ENCODE measurements around the gene RAB30. TPM values are rescaled to one million over a fixed set of nuclear protein-coding genes. Genes with fewer than 3 reads are reported as not detected.
A peak's percentile ranks its signal among the peaks of the same experiment; 100 is the strongest.

Gene RAB30
- total RNA-seq, 4 donors from 2014 or later = 12.4 to 113 (median 48.4) TPM

GRCh38 chr11:83102834-83103233, 31.1 kb upstream of the RAB30 start:
- Histone ChIP-seq H3K36me3 (no peaks in the 10 kb centered on the region), H3K27ac (no peak overlapping the region), H3K4me3 (no peak overlapping the region), H3K9me3 (no peaks in the 10 kb centered on the region), H3K27me3 (no peaks in the 10 kb centered on the region), H3K4me1 (no peaks in the 10 kb centered on the region)
- DNase-seq = no peak
- no peak for TF ChIP-seq CTCF (IDR thresholded peaks at IDR 0.05)
- no peak for TF ChIP-seq POLR2A (IDR thresholded peaks at IDR 0.05)
- intact Hi-C loops (cut with DNase I; ENCODE audit: low total_unique reads) = no loop called here

GRCh38 chr11:83097429-83098075, 25.9 kb upstream of the RAB30 start:
- H3K4me1 ChIP-seq = no peaks in the 10 kb centered on the region
- DNase-seq = no peak
- TF ChIP-seq CTCF (IDR thresholded peaks at IDR 0.05) (no peak), POLR2A (IDR thresholded peaks at IDR 0.05) (no peak)
- no peak overlapping the region for H3K4me3 ChIP-seq
- H3K9me3 ChIP-seq = no peaks in the 10 kb centered on the region
- H3K36me3 ChIP-seq = no peaks in the 10 kb centered on the region
- no peak overlapping the region for H3K27ac ChIP-seq
- intact Hi-C loops (cut with DNase I; ENCODE audit: low total_unique reads) = no loop called here
- no peaks in the 10 kb centered on the region for H3K27me3 ChIP-seq

DNA sequence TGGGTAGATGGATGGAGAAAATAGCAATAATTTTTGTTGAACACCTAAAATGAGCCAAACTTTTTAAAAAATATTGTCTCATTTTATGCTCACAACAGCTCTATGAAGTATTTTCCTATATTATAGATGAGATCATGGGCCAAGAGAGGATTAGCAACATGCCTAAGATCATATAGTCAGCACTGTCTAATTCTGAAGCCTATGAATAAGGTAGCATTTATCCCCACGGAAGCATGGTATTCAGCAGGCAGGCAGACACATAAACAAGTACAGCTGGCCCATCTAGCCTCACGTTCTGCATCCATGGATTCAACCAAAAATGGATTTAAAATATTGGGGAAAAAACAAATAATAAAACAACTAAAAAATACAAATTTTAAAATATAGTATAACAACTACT, 21.9 kb upstream of the RAB30 start:
- intact Hi-C loops (cut with DNase I; ENCODE audit: low total_unique reads) = no loop called here
- DNase-seq = no peak

GRCh38 chr11:83092488-83093384, 21.0 kb upstream of the RAB30 start:
- Histone ChIP-seq H3K27me3 (no peaks in the 10 kb centered on the region), H3K4me3 (no peak overlapping the region), H3K36me3 (no peaks in the 10 kb centered on the region), H3K4me1 (no peaks in the 10 kb centered on the region), H3K9me3 (no peaks in the 10 kb centered on the region), H3K27ac (peak overlapping the region; percentile 7 to 37)
- intact Hi-C loops (cut with DNase I; ENCODE audit: low total_unique reads) = no loop called here
- TF ChIP-seq CTCF (IDR thresholded peaks at IDR 0.05) = no peak
- no peak for TF ChIP-seq POLR2A (IDR thresholded peaks at IDR 0.05)
- peak in 1 of 2 donors; percentile 74 for DNase-seq

More for the DNA sequence above, 21.9 kb upstream of the RAB30 start:
- H3K27ac ChIP-seq = no peak overlapping the region
- TF ChIP-seq CTCF (IDR thresholded peaks at IDR 0.05) (no peak), POLR2A (IDR thresholded peaks at IDR 0.05) (no peak)
- no peaks in the 10 kb centered on the region for H3K9me3 ChIP-seq
- no peaks in the 10 kb centered on the region for H3K36me3 ChIP-seq
- no peaks in the 10 kb centered on the region for H3K27me3 ChIP-seq
- H3K4me1 ChIP-seq = no peaks in the 10 kb centered on the region
- no peak overlapping the region for H3K4me3 ChIP-seq

DNA sequence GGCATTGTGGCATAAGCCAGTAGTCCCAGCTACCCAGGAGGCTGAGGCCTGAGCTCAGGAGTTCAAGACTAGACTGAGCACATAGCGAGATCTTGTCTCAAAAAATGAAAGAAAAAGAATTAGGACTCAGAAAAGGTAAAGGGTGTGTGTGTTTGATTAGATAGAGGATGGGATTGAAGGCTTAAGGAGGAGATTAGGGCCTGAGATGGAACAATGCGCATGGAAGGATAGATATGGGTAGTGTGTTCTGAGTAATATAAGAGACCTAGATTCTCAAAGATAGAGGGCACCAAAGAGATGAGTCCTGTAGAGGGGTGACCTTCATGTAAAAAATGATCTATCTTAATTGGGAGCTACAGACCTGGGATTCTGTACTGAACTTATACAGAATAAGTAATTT, 17.3 kb upstream of the RAB30 start:
- Histone ChIP-seq H3K4me1 (peaks cover 0 to 5% of the 10 kb centered on the region in 2 donors), H3K9me3 (no peaks in the 10 kb centered on the region), H3K36me3 (no peaks in the 10 kb centered on the region), H3K4me3 (no peak overlapping the region), H3K27ac (no peak overlapping the region), H3K27me3 (no peaks in the 10 kb centered on the region)
- intact Hi-C loops (cut with DNase I; ENCODE audit: low total_unique reads) = loop anchor here (10.0 kb wide), 1 partner anchor 406 kb away; no protein-coding TSS in a partner anchor
- DNase-seq = no peak
- TF ChIP-seq CTCF (IDR thresholded peaks at IDR 0.05) (no peak), POLR2A (IDR thresholded peaks at IDR 0.05) (no peak)
